GM21390 (cell line): ENCODE measurements around the gene MTPN.
A peak's percentile ranks its signal among the peaks of the same experiment; 100 is the strongest.

Experiments used
- ATAC-seq: cut with Tn5 transposase; IDR thresholded peaks from one replicate; pipeline ENCODE4 v1.9.1; 2021; ENCODE audit not compliant: unreplicated experiment

MTPN gene

GRCh38 chr7:135958173-135958572 is 19.0 kb downstream of the MTPN start:
- no peak for ATAC-seq

- no peak for ATAC-seq
Measured at GRCh38 chr7:135957627-135958026, 19.5 kb downstream of the MTPN start.

GRCh38 chr7:135956393-135956792 is 20.8 kb downstream of the MTPN start:
- ATAC-seq: no peak

- no peak for ATAC-seq
Measured at GRCh38 chr7:135950972-135951371, 26.2 kb downstream of the MTPN start.

GRCh38 chr7:135950429-135950828 is 26.7 kb downstream of the MTPN start:
- no peak for ATAC-seq

- no peak for ATAC-seq
Measured at GRCh38 chr7:135946289-135947055, 30.7 kb downstream of the MTPN start.

- no peak for ATAC-seq
Measured at GRCh38 chr7:135944753-135945152, 32.4 kb downstream of the MTPN start.

GRCh38 chr7:135943134-135943879 is 33.9 kb downstream of the MTPN start:
- ATAC-seq: no peak

GRCh38 chr7:135942614-135943013 is 34.5 kb downstream of the MTPN start:
- peak; percentile 74 for ATAC-seq

GRCh38 chr7:135940077-135941075 is 36.8 kb downstream of the MTPN start:
- no peak for ATAC-seq

GRCh38 chr7:135939261-135939812 is 37.8 kb downstream of the MTPN start:
- no peak for ATAC-seq

- peak; percentile 73 for ATAC-seq
Measured at GRCh38 chr7:135938563-135938962, 38.6 kb downstream of the MTPN start.

- ATAC-seq: no peak
Measured at GRCh38 chr7:135938086-135938485, 39.1 kb downstream of the MTPN start.

GRCh38 chr7:135936497-135937217 is 40.5 kb downstream of the MTPN start:
- ATAC-seq: no peak

- no peak for ATAC-seq
Measured at GRCh38 chr7:135934651-135935050, 42.5 kb downstream of the MTPN start.

GRCh38 chr7:135933509-135934188 is 43.5 kb downstream of the MTPN start:
- ATAC-seq: no peak

GRCh38 chr7:135932131-135932530 is 45.0 kb downstream of the MTPN start:
- no peak for ATAC-seq

- ATAC-seq: no peak
Measured at GRCh38 chr7:135930565-135931461, 46.3 kb downstream of the MTPN start.

GRCh38 chr7:135929722-135930141 is 47.4 kb downstream of the MTPN start:
- ATAC-seq: no peak
